Right atrium auricular region (tissue), 2 donors: ENCODE data around the gene CEMP1. TPM values are rescaled to one million over a fixed set of nuclear protein-coding genes. Genes with fewer than 3 reads are reported as not detected.
A peak's percentile ranks its signal among the peaks of the same experiment; 100 is the strongest.

ENCODE experiments used
- DNase-seq: peaks from one replicate; pipeline ENCODE4 v3.0.0-alpha.2; 2019; ENCODE audit warnings: low spot score
- H3K27ac ChIP-seq, 2 donors: fragments of 200-600 bp; sonication (generic); 1 replicate in 1 of 2; 2 replicates in 1 of 2; pipeline ENCODE4 v1.5.1; 2016 to 2019
- H3K27me3 ChIP-seq, 2 donors: fragments of 200-600 bp; sonication (generic); one replicate each; pipeline versions ENCODE4 v1.5.1 to v1.6.0; 2017 to 2019
- H3K36me3 ChIP-seq: fragments of 200-600 bp; sonication (generic); one replicate; pipeline ENCODE4 v1.5.1; 2016
- H3K4me1 ChIP-seq, 2 donors: fragments of 200-600 bp; sonication (generic); one replicate each; pipeline versions ENCODE4 v1.5.1 to v1.6.0; 2017 to 2019
- H3K4me3 ChIP-seq, 2 donors: fragments of 200-600 bp; sonication (generic); 1 replicate in 1 of 2; 2 replicates in 1 of 2; pipeline ENCODE4 v1.5.1; 2017 to 2019; ENCODE audit warnings: mild to moderate bottlenecking in 1 of 2, moderate library complexity in 1 of 2
- H3K9me3 ChIP-seq, 2 donors: fragments of 200-600 bp; sonication (generic); one replicate each; pipeline ENCODE4 v1.5.1; 2019
- total RNA-seq, 2 donors: library from RNA; depleted of rRNA; stranded (reverse); fragments of >200 nt; gene quantifications; one replicate each; pipeline ENCODE4 v1.1.0, GENCODE V29; 2016
- TF ChIP-seq, protein P1 (sequence below), 2 donors: fragments of 200-600 bp; sonication (generic); IDR thresholded peaks; one replicate each; pipeline ENCODE4 v1.5.1; 2019; ENCODE audit warnings: antibody characterized with exemption in 2 of 2

The CEMP1 gene
- total RNA-seq, 2 donors from 2014 or later, result 1.5 TPM; not detected in 1

DNA sequence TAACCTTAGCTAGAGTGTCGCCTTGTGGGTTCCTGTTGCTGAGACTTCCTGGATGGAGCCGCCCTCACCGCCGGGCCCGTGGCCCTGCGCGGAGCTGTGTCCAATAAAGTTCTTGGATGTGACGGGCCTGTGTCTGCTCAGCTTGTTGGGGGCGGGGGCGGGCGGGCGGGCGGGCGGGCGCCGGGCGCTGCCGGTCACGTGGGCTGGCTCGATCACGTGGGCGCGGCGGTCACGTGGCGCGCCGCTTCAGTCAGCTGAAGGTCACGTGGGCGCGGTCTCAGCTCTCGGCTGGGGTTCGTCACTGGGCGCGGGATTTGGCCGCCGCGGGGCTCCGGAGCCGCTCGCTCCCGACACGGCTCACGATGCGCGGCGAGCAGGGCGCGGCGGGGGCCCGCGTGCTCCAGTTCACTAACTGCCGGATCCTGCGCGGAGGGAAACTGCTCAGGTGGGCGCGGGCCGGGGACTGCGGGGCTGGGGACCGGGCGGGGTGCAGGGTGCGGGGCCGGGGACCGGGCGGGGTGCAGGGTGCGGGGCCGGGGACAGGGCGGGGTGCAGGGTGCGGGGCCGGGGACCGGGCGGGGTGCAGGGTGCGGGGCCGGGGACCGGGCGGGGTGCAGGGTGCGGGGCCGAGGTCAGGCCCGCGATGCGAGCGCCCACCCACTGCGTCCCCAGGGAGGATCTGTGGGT, 11.0 kb downstream of the CEMP1 start, which contains the start of gene AMDHD2:
AMDHD2 (plus strand) TSS at position 275 of the 687 bp plus-strand sequence; CDS start at position 363, 88 bp downstream.
- Histone ChIP-seq H3K4me3 (peak within 1 kb of the TSS; percentile 70 to 71), H3K27me3 (no peaks in the 10 kb centered on the region), H3K27ac (peak within 1 kb of the TSS; percentile 83 to 98), H3K4me1 (peaks cover 0 to 58% of the 10 kb centered on the region in 2 donors), H3K9me3 (no peaks in the 10 kb centered on the region), H3K36me3 (peaks cover 19% of the 10 kb centered on the region)
- TF ChIP-seq, protein P1, sequence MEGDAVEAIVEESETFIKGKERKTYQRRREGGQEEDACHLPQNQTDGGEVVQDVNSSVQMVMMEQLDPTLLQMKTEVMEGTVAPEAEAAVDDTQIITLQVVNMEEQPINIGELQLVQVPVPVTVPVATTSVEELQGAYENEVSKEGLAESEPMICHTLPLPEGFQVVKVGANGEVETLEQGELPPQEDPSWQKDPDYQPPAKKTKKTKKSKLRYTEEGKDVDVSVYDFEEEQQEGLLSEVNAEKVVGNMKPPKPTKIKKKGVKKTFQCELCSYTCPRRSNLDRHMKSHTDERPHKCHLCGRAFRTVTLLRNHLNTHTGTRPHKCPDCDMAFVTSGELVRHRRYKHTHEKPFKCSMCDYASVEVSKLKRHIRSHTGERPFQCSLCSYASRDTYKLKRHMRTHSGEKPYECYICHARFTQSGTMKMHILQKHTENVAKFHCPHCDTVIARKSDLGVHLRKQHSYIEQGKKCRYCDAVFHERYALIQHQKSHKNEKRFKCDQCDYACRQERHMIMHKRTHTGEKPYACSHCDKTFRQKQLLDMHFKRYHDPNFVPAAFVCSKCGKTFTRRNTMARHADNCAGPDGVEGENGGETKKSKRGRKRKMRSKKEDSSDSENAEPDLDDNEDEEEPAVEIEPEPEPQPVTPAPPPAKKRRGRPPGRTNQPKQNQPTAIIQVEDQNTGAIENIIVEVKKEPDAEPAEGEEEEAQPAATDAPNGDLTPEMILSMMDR (IDR thresholded peaks at IDR 0.05), result no peak
- DNase-seq, result peak; percentile 94

DNA sequence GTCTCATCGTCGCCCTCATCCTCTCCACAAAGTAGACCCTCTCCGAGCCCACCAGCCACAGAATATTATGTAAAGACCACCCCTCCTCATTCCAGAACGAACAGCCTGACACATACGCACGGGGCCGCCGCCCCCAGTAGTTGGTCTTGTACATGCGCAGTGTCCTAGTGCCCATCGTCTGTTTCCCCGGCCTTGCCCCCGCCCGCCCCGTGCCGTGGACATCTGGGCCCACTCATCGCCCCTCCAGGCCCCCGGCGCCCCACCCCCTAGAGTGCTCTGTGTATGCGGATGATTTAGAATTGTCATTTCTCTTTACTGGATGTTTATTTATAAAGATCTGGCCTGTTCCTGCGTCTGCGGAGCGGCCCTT, 11.5 kb downstream of the CEMP1 start:
- Histone ChIP-seq H3K4me3 (peak overlapping the region; percentile 17 to 71), H3K9me3 (no peaks in the 10 kb centered on the region), H3K27ac (peak overlapping the region; percentile 83 to 98), H3K36me3 (peaks cover 18% of the 10 kb centered on the region), H3K4me1 (peaks cover 0 to 63% of the 10 kb centered on the region in 2 donors), H3K27me3 (no peaks in the 10 kb centered on the region)
- TF ChIP-seq, protein P1 (IDR thresholded peaks at IDR 0.05), result no peak
- DNase-seq, result no peak

DNA sequence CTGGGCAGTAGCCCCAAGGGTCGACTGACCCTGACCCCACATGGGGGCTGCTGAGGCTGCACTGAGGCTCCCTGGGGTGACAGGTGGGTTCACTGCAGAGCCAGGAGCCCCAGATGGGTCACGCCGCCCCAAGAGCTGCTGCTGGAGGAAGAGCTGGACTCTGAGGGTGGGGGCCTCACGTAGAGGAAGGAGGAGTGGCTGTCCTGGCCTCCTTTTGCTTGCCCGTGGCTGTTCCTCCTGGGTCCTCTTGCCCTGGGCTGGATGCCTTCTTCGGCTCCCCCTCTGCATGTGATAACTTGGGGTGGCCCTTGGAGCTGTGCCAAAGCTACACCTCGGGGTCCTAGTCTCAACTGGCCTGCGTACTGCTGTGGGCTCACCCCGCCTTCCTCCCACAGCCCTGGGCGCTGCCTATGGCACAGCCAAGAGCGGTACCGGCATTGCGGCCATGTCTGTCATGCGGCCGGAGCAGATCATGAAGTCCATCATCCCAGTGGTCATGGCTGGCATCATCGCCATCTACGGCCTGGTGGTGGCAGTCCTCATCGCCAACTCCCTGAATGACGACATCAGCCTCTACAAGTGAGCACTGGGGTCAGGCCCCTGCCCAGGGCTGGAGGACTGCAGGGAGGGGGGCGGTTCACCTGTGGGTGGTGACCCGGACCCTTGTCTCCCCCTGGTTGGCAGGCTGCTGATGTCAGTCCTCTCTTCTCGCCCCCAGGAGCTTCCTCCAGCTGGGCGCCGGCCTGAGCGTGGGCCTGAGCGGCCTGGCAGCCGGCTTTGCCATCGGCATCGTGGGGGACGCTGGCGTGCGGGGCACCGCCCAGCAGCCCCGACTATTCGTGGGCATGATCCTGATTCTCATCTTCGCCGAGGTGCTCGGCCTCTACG, 12.1 kb downstream of the CEMP1 start:
- TF ChIP-seq, protein P1 (IDR thresholded peaks at IDR 0.05), result no peak
- H3K27me3 ChIP-seq, result no peaks in the 10 kb centered on the region
- peak overlapping the region; percentile 83 to 98 for H3K27ac ChIP-seq
- peaks cover 0 to 63% of the 10 kb centered on the region in 2 donors for H3K4me1 ChIP-seq
- no peak for DNase-seq
- H3K4me3 ChIP-seq, result peak overlapping the region in 1 of 2 donors; percentile 71
- H3K9me3 ChIP-seq, result no peaks in the 10 kb centered on the region
- peaks cover 12% of the 10 kb centered on the region for H3K36me3 ChIP-seq

DNA sequence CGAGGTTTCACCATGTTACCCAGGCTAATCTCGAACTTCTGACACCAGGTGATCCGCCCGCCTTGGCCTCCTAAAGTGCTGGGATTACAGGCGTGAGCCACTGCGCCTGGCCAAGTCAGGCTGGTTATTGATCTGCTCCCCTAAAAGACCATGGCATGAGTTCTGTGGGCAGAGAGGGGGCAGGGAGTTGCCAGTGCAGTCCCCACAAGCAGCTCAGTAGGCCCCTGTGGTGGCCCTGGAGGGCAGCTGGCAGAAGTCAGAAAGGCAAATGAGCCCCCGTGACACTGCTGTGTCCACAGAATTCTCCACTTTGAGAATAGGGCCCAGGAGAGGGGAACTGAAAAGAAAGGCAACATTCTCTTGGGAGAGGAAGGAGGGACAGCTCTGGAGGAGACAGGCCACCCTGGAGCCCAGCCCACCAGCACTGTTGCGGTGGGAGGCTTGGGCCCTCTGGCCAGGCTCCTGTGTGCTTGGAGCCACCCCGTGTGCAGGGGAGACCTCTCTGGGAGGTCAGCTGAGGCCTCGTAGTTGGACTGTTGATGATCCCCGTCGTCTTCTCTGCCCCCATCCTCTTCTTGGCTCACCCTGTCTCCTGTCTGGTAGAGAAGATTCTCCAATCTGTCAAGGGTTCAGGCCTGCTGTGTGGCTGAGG, 13.1 kb downstream of the CEMP1 start:
- peak overlapping the region; percentile 1 to 98 for H3K27ac ChIP-seq
- H3K4me1 ChIP-seq, result peaks cover 0 to 67% of the 10 kb centered on the region in 2 donors
- no peak for DNase-seq
- no peaks in the 10 kb centered on the region for H3K9me3 ChIP-seq
- H3K4me3 ChIP-seq, result no peak overlapping the region
- peaks cover 2% of the 10 kb centered on the region for H3K36me3 ChIP-seq
- no peaks in the 10 kb centered on the region for H3K27me3 ChIP-seq
- TF ChIP-seq, protein P1 (IDR thresholded peaks at IDR 0.05), result no peak

DNA sequence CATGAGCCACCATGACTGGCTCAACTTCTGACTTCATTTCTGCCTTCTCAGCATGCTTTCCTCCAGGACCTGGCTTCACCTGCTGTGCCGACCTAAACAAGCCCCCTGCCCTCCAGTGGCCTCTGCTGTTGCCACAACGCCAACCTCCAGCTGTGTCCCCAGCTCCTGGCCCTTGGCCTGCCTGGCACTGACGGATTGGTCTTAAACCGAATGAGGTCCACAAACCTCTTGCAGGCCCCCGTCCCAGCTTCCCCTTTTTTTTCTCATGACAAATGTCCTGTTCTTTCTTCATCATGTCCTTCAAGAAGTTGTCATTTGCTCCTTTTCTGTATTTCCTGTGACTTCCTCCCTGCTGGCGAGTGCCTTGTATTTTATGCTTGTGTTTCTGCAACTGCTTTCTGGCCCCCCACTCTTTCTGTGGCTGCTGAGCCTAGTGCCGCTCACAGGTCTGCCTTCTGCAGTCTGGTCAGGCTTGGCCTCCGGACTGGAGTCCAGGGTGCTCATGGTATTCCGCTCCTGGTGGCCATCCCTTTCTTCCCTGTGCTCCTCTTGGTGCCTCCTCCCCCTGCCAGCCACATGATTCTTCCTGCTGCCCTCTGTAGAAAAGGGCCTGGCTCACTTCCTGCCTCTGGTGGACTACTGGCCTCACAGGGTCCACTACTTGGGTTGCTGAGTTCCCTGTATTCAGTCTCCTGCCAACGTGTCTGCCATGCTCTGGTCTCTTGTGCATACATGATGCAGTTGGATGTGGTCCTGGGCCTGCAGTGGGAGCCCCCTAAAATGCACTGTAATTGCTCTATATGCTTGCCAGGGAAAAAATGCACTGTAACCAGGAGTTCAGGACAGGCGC, 14.6 kb downstream of the CEMP1 start:
- DNase-seq, result no peak
- Histone ChIP-seq H3K36me3 (no peaks in the 10 kb centered on the region), H3K9me3 (no peaks in the 10 kb centered on the region), H3K4me3 (peak overlapping the region in 1 of 2 donors; percentile 19), H3K27ac (peak overlapping the region; percentile 98 to 99), H3K4me1 (peaks cover 0 to 80% of the 10 kb centered on the region in 2 donors), H3K27me3 (no peaks in the 10 kb centered on the region)
- TF ChIP-seq, protein P1 (IDR thresholded peaks at IDR 0.05), result no peak
